WTC11 (cell line): ENCODE results near the gene RNASEH2C.

Source experiments
- AFF4 ChIP-seq: sonication (generic); formaldehyde crosslinking; IDR thresholded peaks from 2 replicates; pipeline ENCODE4 v1.8.1; 2023; ENCODE audit warnings: mild to moderate bottlenecking, missing genetic modification reagents, borderline replicate concordance
- CTCF ChIP-seq: fragments of 200-600 bp; IDR thresholded peaks from 2 replicates; pipeline ENCODE4 v1.8.0; 2022; ENCODE audit warnings: antibody characterized with exemption
- ETV6 ChIP-seq: sonication (generic); formaldehyde crosslinking; IDR thresholded peaks from 2 replicates; pipeline ENCODE4 v1.8.1; 2022; ENCODE audit warnings: mild to moderate bottlenecking, missing genetic modification reagents
- FOXJ3 ChIP-seq: sonication (generic); formaldehyde crosslinking; IDR thresholded peaks from 2 replicates; pipeline ENCODE4 v1.9.0; 2021; ENCODE audit warnings: missing genetic modification reagents, mild to moderate bottlenecking, borderline replicate concordance
- MAX ChIP-seq: sonication (generic); formaldehyde crosslinking; IDR thresholded peaks from 2 replicates; pipeline ENCODE4 v1.8.0; 2022; ENCODE audit warnings: mild to moderate bottlenecking, missing genetic modification reagents
- ZBTB21 ChIP-seq: sonication (generic); formaldehyde crosslinking; IDR thresholded peaks from 2 replicates; pipeline ENCODE4 v1.8.1; 2023; ENCODE audit warnings: mild to moderate bottlenecking, missing genetic modification reagents, borderline replicate concordance
- ZMAT4 ChIP-seq: fragments of 250-450 bp; sonication (Bioruptor Pico); IDR thresholded peaks from 2 replicates; pipeline ENCODE4 v1.9.0; 2021; ENCODE audit warnings: mild to moderate bottlenecking
- TF ChIP-seq, protein P1 (sequence below): fragments of 250-450 bp; sonication (Bioruptor Pico); IDR thresholded peaks from 2 replicates; pipeline ENCODE4 v2.1.2; 2022; ENCODE audit warnings: mild to moderate bottlenecking, moderate library complexity
- TF ChIP-seq, protein P2 (sequence below): fragments of 250-450 bp; sonication (Bioruptor Pico); conservative IDR thresholded peaks from 2 replicates; pipeline ENCODE4 v1.9.0; 2021; ENCODE audit warnings: mild to moderate bottlenecking

DNA sequence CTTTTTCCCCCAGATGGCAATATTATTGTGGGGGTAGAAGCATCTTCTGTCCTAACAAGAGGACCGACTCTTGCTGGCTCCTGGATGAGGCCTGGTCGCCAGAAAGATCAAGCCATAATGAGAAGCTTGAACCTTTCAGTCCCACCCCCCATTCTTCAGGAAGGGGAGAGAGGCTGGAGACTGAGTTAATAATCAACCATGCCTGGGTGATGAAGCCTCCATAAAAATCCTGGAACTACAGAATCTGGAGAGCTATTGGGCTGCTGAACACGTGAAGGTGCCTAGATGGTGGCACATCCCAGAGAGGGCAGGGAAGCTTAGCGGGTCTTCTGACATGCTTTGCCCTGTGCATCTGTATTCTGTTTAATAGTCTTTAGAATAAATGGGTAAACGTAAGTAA lies 43.8 kb upstream of the RNASEH2C start:
- TF ChIP-seq, protein P1, sequence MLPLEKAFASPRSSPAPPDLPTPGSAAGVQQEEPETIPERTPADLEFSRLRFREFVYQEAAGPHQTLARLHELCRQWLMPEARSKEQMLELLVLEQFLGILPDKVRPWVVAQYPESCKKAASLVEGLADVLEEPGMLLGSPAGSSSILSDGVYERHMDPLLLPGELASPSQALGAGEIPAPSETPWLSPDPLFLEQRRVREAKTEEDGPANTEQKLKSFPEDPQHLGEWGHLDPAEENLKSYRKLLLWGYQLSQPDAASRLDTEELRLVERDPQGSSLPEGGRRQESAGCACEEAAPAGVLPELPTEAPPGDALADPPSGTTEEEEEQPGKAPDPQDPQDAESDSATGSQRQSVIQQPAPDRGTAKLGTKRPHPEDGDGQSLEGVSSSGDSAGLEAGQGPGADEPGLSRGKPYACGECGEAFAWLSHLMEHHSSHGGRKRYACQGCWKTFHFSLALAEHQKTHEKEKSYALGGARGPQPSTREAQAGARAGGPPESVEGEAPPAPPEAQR, result no peak
- TF ChIP-seq AFF4 (CRISPR knock-in tag), result no peak
- TF ChIP-seq FOXJ3 (CRISPR knock-in tag), result no peak
- no peak for TF ChIP-seq ZMAT4 (CRISPR knock-in tag)
- no peak for TF ChIP-seq MAX (CRISPR knock-in tag)
- no peak for TF ChIP-seq CTCF
- no peak for TF ChIP-seq ETV6
- TF ChIP-seq, protein P2, sequence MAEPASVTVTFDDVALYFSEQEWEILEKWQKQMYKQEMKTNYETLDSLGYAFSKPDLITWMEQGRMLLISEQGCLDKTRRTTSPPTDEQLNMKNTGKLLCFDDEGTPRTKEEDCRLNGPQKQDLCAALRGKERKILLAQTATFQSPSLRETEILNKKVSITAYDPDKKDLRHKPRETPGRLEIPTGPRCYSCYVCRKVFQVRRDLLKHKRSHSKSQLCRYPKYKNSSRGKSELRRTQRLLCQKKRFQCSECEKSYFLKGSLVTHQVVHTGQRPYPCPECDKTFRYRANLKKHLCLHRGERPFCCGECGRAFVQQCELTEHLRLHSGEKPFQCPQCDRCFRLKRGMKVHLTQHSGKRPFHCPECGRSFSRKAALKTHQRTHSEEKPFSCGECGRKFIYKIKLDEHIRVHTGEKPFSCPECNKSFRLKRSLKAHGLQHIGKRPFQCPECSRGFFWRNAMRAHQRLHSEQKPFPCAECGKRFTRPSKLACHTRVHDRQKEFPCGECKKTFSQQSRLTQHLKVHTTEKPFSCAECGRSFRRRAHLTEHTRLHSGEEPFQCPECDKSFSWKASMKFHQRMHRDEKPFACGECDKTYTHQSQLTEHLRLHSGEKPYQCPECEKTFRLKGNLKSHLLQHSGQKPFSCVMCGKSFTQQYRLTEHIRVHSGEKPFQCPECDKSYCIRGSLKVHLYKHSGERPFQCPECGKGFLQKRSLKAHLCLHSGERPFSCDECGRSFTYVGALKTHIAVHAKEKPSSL (CRISPR knock-in tag), result no peak
- TF ChIP-seq ZBTB21 (CRISPR knock-in tag), result no peak
